Left forelimb (tissue), 1 donor: ENCODE measurements around the gene BMP7.

Experiments
- DNase-seq: peaks from one replicate; pipeline ENCODE4 v3.0.0-alpha.2; 2018; ENCODE audit warnings: low spot score

Gene BMP7

GRCh38 chr20:57124800-57125517 lies 141.5 kb downstream of the BMP7 start:
- no peak for DNase-seq

- DNase-seq = no peak
Observed at GRCh38 chr20:57124366-57124765, 142.1 kb downstream of the BMP7 start.

GRCh38 chr20:57123504-57123903 lies 142.9 kb downstream of the BMP7 start:
- DNase-seq = no peak

- no peak for DNase-seq
Observed at GRCh38 chr20:57122536-57123489, 143.6 kb downstream of the BMP7 start.

- DNase-seq = no peak
Observed at GRCh38 chr20:57118964-57119363, 147.5 kb downstream of the BMP7 start.
